Measurements from ENCODE around the gene ATP10A. TPM values are rescaled to one million over a fixed set of nuclear protein-coding genes. Genes with fewer than 3 reads are reported as not detected.

Gene ATP10A
- total and polyA plus RNA-seq, 8 donors, result 1.5 to 15.2 (median 3.2) TPM

DNA sequence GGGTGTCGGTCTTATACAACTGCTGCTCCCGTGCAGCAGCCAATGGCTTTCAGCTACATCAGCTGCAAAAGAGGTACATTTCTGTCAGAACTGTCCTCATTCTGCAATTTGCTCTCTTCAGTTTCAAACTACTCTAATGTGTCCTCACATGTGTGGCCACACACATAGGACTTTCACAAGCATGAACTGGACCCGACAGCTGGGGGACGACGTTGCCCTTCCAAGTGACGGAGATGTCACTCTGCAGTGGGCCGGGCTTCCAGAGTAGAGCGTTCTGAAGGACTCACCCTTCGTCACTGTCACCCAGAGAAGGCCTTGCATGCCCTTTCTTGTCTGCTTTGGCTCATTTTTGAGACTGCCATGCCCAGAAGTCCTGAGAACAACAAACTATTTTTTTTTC lies 189.8 kb downstream of the ATP10A start:
- WGBS, 5 donors, result 75 to 81% (median 77%) methylated on average over 9 of the region's 9 CpGs
- peaks cover 0 to 62% (median 25%) of the 10 kb centered on the region in 4 donors for H3K4me1 ChIP-seq
- H3K27me3 ChIP-seq, result peaks cover 0 to 9% (median 9%) of the 10 kb centered on the region in 3 donors
- H3K36me3 ChIP-seq, result peaks cover 0 to 11% (median 4%) of the 10 kb centered on the region in 4 donors
- H3K9me3 ChIP-seq, result peaks cover 0 to 4% (median 0%) of the 10 kb centered on the region in 4 donors
- TF ChIP-seq CTCF (IDR thresholded peaks at IDR 0.05) (no peak), POLR2A (IDR thresholded peaks at IDR 0.05) (no peak), EP300 (IDR thresholded peaks at IDR 0.05) (no peak), POLR2AphosphoS5 (IDR thresholded peaks at IDR 0.05) (no peak)
- no peak for DNase-seq
- peak overlapping the region in 1 of 5 donors; percentile 86 for H3K27ac ChIP-seq
- H3K4me3 ChIP-seq, result no peak overlapping the region
- intact Hi-C loops (cut with DNase I; ENCODE audit: low total_unique reads), result no loop called here

DNA sequence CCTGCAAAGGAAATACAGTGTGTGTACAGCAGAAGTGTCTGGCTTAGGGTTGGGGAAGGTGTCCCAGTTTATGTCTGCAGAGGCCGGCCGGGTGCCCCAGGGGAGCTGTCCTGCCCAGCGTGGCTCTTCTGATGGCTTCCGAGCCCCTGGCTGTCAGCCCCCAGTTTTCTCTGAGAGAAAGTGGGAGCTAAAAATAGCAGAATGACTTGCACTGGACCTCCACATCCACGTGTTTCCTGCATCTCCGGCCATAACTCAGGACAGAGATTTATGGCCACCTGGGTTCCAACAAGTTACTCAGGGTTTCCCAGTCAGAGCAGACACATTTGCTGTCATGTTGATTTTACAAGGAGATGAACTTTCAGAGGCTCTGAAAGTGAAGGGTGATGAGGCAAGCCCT lies 192.0 kb downstream of the ATP10A start:
- Histone ChIP-seq H3K4me3 (no peak overlapping the region), H3K36me3 (no peaks in the 10 kb centered on the region), H3K4me1 (peaks cover 0 to 60% (median 25%) of the 10 kb centered on the region in 4 donors), H3K9me3 (peaks cover 0 to 4% (median 0%) of the 10 kb centered on the region in 4 donors), H3K27me3 (peaks cover 0 to 9% (median 9%) of the 10 kb centered on the region in 3 donors), H3K27ac (peak overlapping the region in 3 of 5 donors; percentile 52 to 86 (median 71))
- intact Hi-C loops (cut with DNase I; ENCODE audit: low total_unique reads), result no loop called here
- WGBS, 5 donors, result 8 to 28% (median 19%) methylated on average over 6 of the region's 6 CpGs
- peak in 1 of 2 donors; percentile 60 for DNase-seq
- TF ChIP-seq EP300 (IDR thresholded peaks at IDR 0.05) (no peak), POLR2AphosphoS5 (IDR thresholded peaks at IDR 0.05) (peak in 1 of 3 donors; percentile 50)

- no peaks in the 10 kb centered on the region for H3K36me3 ChIP-seq
- TF ChIP-seq POLR2A (IDR thresholded peaks at IDR 0.05), result no peak
- no peak for TF ChIP-seq CTCF (IDR thresholded peaks at IDR 0.05)
- no peak for TF ChIP-seq POLR2AphosphoS5 (IDR thresholded peaks at IDR 0.05)
- TF ChIP-seq EP300 (IDR thresholded peaks at IDR 0.05), result no peak
- peak overlapping the region in 1 of 4 donors; percentile 9 for H3K4me3 ChIP-seq
- intact Hi-C loops (cut with DNase I; ENCODE audit: low total_unique reads), result no loop called here
- H3K27ac ChIP-seq, result peak overlapping the region in 3 of 5 donors; percentile 52 to 86 (median 71)
- 18 to 24% (median 19%) methylated on average over 6 of the region's 6 CpGs for WGBS, 5 donors
- peaks cover 0 to 4% (median 0%) of the 10 kb centered on the region in 4 donors for H3K9me3 ChIP-seq
- peaks cover 0 to 9% (median 9%) of the 10 kb centered on the region in 3 donors for H3K27me3 ChIP-seq
- peak in 1 of 2 donors; percentile 12 for DNase-seq
- peaks cover 0 to 55% (median 25%) of the 10 kb centered on the region in 4 donors for H3K4me1 ChIP-seq
These were observed 192.5 kb downstream of the ATP10A start for GRCh38 chr15:25670621-25671020.

DNA sequence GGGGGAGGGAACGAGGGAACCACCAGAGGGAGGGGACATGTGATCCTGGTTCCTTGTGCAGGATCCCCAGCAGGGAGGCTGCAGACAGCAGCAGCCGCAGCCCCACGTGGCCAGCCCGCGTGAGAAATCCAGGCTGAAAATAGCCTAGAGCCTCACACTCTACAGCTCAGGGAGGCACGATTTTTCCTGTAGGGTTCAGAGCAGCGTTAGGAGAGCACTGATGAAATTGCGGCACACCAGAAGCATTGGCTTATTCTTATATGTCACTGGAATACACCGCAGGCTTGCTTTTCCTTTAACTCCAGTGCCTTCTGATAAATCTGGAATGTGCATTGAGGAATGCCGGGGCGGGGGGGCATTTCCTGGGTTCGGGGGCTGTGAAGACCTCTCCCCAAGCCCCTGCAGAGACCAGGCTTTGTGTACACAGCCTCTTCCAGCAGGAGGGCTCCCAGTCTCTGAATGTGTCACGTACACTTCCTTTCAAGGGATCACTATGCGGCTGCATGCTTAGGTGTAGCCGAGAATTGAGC lies 193.0 kb downstream of the ATP10A start:
- Histone ChIP-seq H3K36me3 (no peaks in the 10 kb centered on the region), H3K9me3 (peaks cover 0 to 4% (median 0%) of the 10 kb centered on the region in 4 donors), H3K27ac (peak overlapping the region in 3 of 5 donors; percentile 52 to 86 (median 71)), H3K4me3 (peak overlapping the region in 1 of 4 donors; percentile 9), H3K4me1 (peaks cover 0 to 51% (median 25%) of the 10 kb centered on the region in 4 donors), H3K27me3 (peaks cover 0 to 9% (median 9%) of the 10 kb centered on the region in 3 donors)
- peak in 1 of 2 donors; percentile 85 for DNase-seq
- 4 to 5% (median 4%) methylated on average over 14 to 15 of the region's 15 CpGs for WGBS, 5 donors
- no peak for TF ChIP-seq EP300 (IDR thresholded peaks at IDR 0.05)
- TF ChIP-seq POLR2AphosphoS5 (IDR thresholded peaks at IDR 0.05), result peak in 2 of 3 donors; percentile 24 to 86
- no peak for TF ChIP-seq CTCF (IDR thresholded peaks at IDR 0.05)
- TF ChIP-seq POLR2A (IDR thresholded peaks at IDR 0.05), result no peak
- intact Hi-C loops (cut with DNase I; ENCODE audit: low total_unique reads), result no loop called here

- Histone ChIP-seq H3K4me1 (peaks cover 0 to 42% (median 21%) of the 10 kb centered on the region in 4 donors), H3K27ac (peak overlapping the region in 1 of 5 donors; percentile 86), H3K36me3 (no peaks in the 10 kb centered on the region), H3K27me3 (peaks cover 0 to 9% (median 9%) of the 10 kb centered on the region in 3 donors), H3K4me3 (no peak overlapping the region), H3K9me3 (peaks cover 0 to 4% (median 0%) of the 10 kb centered on the region in 4 donors)
- intact Hi-C loops (cut with DNase I; ENCODE audit: low total_unique reads), result no loop called here
- 49 to 71% (median 65%) methylated on average over 4 of the region's 4 CpGs for WGBS, 5 donors
- DNase-seq, result no peak
- TF ChIP-seq EP300 (IDR thresholded peaks at IDR 0.05) (no peak), POLR2AphosphoS5 (IDR thresholded peaks at IDR 0.05) (peak in 1 of 3 donors; percentile 5)
These were observed 194.2 kb downstream of the ATP10A start for GRCh38 chr15:25668901-25669300.

Measured in stomach (tissue), 9 donors.